T-helper 2 cell treated with Interferon-gamma antibody and Interleukin-4, amounts not matched to agents 100 ng/mL and 5 ng/mL, for 36 hours (primary cell): ENCODE measurements around the gene PI4KA. TPM values are rescaled to one million over a fixed set of nuclear protein-coding genes. Genes with fewer than 3 reads are reported as not detected.

Source experiments
- intact Hi-C: fragments of 100-400 bp; cut with micrococcal nuclease; formaldehyde crosslinking; loops from one replicate; pipeline ENCODE4 v1.15.1; 2023
- total RNA-seq: library from RNA; stranded (reverse); gene quantifications from 2 replicates; pipeline ENCODE4 v1.2.3, GENCODE V29; 2022

The PI4KA gene
- total RNA-seq, 1 donor from 2014 or later: 119 TPM

DNA sequence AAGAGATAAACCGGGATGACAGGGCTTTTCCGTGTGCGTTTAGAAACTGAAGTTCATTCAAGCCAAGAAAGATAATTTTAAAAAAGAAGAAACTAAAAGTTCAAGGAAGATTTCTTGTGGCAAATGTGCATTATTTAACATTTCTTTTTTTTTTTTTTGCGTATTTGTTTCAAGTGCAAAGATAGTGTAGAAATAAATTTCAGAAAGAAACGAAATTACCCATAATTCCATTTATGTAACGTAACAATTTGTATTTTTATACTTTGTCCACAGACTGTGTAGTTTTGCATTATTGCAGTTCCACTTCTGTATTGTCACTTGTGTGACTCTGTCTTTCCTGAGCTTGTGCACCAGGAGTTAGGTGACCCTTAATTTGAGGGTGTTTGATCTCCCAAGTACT, 24.2 kb upstream of the PI4KA start:
- intact Hi-C loops: loop anchor here (10.0 kb wide), 1 partner anchor 72 kb away; no protein-coding TSS in a partner anchor

DNA sequence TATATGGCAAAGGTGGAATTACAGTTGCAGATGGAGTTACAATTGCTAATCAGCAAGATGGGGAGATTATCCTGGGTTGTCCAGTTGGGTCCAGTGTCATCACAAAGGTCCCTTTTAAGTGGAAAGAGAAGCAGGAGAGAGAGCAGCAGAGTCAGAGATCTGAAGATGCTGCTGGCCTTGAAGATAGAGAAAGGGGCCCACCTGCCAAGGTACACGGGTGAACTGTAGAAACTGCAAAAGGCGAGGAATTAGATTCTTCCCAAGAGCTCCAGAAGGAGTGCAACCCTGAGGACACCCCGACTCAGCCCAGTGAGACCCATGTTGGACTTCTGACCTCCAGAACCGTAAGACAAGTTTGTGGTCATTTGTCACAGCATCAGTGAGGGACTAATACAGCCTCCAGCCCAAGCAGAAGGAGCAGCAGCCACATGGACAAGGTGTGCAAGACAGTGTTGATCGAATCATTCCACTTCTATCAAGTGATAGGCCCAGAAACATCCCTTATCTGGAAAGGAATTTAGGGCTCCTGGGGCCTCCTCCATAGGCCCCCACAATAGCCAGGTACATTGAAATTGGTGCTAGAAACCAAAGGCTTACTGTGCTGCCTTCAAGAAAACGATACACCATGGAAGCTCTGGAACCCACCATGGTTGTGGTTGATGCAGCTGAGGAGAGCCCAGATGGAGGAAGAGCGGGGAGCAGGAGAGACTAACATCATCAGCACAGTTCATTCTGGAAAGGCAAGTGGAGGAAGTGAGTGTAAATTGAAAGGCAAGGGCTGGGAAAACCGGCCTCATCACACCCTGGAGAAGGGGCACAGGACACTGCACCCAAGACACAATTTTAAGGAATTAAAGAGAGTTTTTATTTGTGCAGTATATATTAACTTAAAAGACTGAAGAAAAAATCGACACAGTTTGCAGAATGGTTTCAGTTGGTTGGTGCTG, 23.5 kb upstream of the PI4KA start:
- intact Hi-C loops: loop anchor here (10.0 kb wide), 1 partner anchor 73 kb away; no protein-coding TSS in a partner anchor

DNA sequence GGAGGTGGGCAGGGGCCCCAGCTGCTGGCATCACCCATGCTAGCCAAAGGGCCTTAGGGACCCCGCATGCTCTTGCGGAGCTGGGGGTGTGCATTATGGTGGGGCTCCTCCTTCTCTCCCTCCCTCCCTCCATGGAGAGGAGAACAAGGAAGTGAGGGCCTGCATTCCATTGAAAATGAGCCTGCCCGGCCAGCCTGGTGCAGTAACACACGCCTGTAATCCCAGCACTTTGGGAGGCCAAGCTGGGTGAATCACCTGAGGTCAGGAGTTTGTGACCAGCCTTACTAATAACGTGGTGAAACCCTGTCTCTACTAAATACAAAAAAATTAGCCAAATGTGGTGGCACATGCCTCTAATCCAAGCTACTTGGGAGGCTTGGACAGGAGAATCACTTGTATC, 22.6 kb upstream of the PI4KA start:
- intact Hi-C loops: loop anchor here (10.0 kb wide), 1 partner anchor 74 kb away; no protein-coding TSS in a partner anchor

DNA sequence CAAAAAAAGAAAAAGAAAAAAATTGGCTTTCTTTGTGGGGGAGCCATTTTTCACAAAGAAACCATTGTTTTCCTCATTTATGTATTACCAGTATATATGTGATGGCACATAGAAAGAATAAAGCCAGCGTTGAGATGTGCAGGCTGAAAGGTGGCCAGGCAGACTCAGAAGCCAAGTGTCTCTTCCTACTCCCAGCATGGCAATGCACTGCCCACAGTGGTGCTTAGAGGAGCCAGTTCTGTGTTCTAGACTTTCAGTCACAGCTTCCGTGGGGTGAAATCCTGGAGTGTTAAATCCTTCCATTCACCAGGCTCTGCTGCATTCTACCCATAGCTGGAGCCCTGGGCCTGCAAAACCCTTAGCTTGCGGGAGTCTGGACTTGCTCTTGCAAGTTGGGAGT, 19.1 kb upstream of the PI4KA start:
- intact Hi-C loops: no loop called here

DNA sequence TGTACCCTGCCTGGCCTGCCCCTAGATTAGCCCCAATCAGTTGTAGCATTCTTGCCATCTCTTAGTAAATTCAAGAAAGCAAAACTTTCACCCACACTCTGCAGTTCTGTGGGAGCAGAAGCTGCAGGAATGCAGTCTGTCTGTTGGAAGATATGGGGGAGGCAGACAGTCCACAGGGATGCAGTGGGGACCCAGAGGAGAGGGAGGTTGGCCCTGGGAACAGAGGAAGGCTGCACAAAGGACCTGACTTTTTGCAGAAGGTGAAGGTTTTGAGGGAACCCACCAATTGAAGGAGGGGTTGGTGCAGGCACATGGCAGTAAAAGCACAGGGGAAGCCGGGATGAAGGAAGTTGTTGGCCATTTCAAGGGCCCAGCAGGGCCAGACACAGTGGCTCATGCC, 16.7 kb upstream of the PI4KA start:
- intact Hi-C loops: no loop called here

DNA sequence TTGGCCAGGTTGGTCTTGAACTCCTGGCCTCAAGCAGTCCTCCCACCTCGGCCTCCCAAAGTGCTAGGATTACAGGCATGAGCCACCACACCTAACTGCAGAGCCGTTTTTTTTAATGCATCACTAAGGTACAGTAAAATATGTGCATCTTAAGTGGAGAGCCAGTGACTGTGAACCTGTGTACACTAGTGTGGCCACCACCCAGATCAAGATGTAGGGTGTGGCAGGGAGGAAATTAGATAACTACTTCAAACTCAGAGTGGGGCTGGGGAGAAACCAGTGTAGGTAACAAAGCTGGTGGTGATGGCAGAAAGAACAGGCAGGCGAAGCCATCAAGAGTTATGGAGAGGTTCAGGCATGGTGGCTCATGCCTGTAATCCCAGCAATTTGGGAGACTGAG, 14.6 kb upstream of the PI4KA start:
- intact Hi-C loops: no loop called here

DNA sequence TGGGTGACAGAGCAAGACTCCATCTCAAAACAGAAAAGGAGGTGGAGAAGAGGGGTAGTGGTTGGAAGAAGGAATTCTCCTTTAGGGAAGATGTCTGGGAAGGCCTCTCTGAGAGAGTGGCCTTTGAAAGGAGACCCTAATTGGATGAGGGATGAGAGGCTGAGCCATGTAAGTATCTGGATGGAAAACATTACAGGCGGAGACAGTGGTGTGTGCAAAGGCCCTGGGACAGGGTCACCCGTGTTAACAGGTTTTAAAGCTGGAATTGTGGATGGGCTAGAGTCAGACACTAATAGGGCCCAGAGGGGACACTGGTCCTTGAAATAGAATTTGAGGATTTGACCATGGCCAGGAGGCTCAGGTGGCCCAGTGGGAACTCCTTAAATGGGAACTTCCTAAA, 10.6 kb upstream of the PI4KA start:
- intact Hi-C loops: no loop called here

DNA sequence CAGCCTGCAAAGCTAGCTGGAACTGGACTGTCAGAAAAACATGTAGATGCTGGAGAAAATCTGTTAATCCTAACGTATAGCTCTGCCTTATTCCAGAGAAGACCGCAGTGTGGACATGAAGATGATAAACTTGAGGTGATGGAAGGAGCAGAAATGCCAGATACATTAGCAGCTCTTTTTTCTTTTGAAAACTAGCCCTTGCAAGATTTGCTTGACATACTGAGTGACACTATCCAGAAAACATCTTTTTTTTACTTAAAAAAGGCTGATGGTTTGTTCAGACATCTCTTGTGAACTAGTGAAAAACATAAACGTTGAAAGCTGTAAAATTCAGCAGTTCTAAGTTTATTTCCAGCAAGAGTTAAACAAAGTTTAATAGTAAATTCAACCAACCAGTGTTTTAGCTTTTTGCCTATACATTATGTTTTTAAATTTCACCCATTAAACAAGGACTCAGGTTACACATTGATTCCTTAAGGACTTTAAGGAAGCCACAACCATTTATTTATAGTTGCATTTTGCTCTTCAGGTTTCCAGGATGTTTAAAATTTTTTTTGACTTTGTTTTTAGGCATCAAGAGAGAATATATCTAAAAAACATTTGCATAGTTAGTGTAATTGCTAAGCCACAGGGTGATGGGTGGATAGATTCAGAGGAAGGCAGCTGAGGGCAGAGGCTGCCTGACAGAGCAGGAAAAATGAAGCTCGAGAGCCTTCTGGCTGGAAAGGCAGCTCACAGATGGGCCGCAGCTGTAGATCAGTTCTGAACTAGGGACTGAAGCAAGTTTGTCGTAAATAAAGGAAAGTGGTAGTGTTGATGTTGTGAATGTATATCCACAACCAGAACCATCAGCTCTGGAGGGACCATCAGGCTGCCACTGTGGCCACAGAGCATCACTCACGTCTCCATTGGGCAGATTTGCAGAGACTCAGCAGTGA, 9.7 kb upstream of the PI4KA start:
- intact Hi-C loops: no loop called here

DNA sequence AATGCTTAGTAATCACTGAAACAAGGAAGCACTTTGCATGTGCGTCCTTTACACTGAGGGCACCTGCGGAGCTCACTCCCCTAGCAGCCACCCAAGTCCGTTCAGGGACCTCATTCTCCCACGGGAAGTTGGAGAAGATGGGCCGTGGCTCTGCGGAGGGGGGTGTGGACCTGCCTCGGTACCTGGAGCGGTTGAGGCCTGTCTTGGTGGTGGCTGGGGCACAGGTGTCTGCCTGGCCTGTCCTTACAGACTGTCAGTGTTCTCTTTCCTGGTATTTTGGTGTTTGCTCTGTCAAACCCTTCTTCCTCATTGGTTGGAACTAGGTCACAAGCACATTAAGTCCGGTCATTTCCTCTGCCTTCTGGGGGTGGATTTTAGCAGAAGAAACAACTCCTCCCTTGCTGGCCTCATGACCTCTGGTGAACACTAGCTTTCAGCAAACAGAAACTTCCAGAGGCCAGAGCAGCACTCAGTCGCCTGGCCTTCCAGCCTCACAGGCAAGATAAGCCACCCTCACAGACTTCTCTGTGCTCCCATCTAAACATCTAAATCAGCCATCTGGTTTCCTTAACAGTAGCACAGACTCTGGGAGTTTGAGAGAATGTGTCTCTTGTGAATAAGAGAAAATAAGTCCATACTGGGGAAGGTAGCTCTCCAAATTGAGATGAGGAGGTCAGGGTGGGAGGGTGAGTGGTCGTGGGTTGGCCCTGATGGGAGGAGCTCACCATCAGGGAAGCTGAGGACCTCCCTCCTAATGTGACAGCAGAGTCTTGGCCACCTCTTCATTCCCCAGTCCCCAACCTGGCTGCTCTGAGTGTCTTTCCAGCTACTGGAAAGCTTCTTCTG, 8.8 kb upstream of the PI4KA start:
- intact Hi-C loops: no loop called here

DNA sequence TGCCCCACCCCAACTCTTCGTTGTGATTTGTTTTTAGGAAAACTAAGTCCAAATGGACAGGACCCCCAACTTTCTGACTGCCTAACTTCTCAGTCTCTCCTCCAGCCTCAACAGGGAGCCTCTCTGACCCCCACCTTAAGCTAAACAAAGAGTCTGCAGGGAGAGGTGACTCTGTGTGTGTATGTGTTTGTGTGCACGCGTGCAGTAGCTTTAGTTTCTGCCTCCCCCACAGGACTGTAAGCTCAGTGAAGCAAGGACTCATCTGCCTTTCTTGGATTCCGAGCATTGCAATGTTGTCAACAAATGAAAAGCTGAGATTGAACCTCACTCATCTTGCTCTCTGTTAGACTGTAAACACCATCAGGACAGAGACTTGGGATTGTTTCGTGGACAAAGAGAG, 8.1 kb upstream of the PI4KA start:
- intact Hi-C loops: no loop called here

DNA sequence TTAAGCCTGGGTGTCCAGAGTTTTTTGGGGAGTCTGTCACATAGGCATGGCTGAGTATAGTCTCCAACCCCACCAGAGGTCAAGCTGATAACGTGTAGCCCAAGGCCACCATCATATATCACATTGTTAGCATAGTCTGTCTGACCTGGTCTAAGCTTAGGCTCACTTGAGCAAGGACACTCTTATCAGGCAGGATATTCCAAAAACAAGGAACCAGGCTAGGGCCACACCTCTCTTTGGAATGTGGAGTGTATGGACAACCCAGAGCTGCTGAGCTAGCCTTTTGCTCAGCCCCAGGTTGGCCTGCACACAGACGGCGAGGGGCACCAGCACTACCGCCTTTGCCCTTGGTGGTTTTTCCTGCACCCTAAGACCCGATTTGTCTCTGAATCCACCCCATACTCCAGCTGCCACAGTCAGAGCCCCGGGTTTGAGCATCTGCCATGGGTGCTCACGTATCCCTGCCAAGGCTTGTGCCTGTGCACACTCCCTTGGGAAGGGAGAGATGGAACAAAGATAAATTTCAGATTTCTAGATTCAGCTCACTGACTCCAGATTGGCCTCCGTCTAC, 7.3 kb upstream of the PI4KA start:
- intact Hi-C loops: no loop called here

DNA sequence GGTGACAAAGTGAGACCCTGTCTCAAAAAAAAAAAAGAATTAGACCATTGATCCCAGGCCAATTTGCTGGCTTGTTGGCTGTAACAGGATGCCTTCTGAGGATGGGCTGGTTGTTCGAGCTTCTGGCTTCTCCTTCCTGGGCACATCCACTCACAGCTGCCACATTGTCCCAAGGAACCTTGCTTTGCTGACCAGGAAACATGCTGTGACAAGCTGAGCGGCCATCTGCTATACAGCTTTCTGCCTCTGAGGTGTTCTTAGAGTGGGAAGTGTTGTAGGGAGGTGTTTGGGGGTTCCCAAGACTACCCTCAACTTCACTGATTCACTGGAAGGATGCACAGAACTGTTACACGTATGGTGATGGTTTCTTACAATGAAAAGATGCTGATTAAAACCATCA, 6.7 kb upstream of the PI4KA start:
- intact Hi-C loops: no loop called here

DNA sequence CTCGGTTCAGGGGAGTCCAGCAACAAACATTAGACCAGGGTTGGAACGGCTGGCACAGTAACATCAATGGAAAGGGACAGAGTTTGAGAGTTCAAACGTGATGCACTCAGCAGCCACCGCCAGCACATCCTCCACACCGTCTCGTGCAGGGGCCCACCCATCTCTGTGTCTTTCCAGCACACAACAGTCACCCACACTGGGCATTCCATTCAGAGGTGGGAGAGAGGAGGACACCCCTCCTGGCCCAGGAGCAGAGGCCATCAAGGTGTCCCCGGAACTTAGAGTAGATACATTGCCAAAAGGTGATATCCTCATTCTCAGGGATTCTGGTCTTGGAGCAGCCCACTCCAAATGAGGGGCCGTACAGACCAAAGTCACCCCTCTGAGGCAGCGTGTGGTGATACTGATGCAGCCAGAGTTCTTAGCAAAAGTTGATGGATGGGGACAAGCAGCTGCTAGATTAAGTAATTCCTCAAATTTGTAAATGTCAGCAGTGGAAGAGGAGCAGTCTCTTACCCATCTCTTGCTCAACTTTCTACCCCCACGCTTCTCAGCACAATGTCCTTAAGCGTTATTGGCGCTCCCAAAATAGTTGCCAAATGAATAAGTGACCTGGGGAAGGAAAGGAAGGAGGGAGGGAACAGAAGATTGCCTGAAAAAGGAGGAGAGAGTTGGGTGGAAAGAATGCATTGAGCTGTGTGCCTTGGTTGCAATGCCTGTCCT, 5.7 kb upstream of the PI4KA start:
- intact Hi-C loops: no loop called here

DNA sequence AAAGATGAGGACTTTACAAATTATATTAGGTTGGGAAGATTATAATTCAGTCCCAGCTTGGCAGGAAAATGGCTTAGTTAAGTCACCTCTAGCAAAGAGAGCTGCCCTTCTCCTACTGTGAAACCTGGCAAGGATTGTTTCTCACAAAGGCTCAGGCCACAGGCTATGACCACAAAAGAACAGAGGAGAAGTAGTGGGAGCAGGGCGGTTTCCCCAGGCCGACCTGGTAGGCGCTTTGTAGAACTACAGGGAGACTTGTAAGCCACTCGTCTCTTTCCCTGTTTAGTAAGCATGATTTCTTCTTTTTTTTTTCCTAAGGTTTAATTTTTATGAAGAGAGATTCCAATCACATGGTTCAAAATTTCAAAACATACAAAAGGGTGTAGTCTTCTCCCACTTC, 4.8 kb upstream of the PI4KA start:
- intact Hi-C loops: no loop called here

DNA sequence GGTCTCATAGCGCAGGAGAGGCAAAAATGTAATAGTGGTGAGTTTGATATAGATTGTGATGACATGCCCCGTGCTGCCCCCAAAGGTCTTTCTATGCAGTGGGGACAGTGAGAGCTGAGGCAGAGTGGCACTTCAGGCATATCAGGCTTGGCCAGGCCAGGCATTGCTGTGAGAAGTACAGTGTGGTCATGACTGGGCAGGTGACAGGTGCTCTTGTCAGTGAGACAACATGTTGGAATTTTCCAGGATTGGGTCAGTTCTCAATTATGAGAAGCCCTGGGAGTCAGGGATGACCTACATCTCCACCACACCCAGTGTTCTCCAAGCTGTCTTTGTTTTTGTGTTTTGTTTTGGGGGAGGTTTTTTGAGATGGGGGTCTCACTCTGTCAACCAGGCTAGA, 3.9 kb upstream of the PI4KA start:
- intact Hi-C loops: no loop called here

DNA sequence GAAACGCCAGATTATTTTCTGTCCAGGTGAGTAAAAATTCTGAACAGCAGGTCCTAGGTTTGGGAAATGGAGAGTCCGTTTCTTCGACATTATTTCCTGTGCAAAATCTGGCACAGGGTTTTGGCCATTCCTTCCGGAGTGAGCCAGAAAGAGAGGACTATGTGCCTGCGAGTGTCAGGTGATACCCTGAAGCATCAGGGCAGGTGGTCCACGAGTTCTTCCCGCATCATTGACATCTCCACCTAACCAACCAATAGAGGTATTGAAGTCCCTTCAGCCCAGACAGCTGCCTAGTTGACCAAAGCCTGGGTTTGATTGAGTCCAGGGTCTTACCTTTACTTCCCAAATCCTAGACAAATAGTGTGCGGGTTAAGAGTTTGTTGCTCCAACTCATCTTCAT, 1.0 kb upstream of the PI4KA start:
- intact Hi-C loops: loop anchor here (1.0 to 2.0 kb wide), 2 partner anchors 123 to 743 kb away; partner anchors contain the start of genes LZTR1, RANBP1 and TRMT2A

DNA sequence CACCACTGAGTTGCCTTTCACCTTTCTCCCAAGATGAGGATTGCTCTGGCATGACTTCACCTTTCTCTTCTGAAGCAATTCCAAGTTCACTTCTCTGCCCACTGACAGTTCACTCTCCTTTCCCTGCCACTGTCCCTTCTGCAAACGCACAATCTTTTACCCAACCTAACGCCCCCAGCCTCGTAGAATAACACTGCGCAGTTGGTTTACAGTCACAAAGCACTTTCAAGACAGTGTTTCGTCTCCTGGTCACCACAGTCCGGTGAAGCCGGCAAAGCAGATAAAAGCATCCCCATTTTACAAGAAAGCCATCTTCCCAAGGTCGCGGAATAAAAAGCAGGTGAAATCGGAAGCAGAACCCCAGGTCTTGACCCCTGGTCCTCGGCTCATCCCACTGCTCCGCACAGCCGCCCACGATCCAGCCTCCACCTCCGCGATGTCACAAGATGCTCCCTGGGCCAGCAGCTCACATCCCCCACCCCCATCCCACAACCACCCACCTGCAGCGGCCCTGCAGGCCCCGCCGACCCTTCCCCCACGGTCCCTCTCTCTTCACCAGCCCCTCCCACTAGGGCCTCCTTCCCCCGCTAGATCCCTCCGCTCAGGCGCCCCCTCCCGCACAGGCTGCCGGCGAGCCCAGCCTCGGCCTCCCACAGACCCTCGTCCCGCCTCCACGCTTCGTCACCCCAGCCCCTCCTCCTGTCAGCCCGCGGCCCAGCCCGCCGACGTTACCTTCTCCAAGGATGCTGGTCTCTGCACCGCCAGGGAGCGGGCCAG, 585 bp downstream of the PI4KA start:
- intact Hi-C loops: loop anchor here (1.0 to 2.0 kb wide), 4 partner anchors 59 to 741 kb away; partner anchors contain the start of genes CRKL, MED15, RANBP1 and THAP7

DNA sequence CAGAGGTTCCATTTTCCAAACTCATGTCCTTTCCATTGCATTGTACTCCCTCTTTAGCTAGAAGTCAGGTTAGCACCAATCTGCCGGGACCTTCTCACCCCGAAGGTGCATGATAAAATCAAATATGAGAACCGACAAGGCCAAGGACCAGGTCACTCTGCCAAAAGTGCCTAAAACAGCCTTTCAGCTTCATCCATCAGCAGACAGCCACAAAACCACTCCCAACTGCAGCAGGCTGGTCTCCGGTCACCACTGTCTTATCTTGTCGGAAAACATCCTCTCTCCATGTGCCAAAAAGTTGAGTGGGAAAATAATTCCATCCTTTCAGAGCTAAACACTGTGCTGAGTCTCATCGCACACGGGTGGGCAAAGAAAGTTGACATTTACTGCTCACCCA, 1.4 kb downstream of the PI4KA start:
- intact Hi-C loops: no loop called here

DNA sequence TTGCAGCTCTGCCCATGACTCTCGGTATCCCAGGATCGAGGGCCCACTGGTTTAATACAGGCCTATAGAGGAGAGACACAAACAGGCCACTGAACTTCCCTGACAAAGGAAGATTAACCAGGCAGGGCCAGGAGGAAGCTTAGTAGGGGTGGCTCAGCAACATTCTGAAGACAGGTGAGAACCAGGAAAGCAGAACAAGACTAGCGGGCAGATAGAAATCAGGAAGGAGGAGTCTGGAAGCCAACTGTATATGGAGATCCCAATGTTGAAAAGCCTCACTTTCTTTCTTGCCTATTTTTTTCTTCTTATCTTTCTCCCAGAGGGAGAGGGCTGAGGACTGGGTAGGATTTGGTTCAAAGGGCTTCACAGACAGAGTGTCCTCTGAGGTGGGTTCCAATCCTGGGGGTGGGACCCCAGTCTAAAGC, 5.4 kb downstream of the PI4KA start:
- intact Hi-C loops: no loop called here
